Cerebellar cortex (tissue), 1 donor: ENCODE measurements around the gene SNRNP70.
"Not testable (repeated sequence)": the region's sequence is repeated elsewhere in the genome, so short reads cannot be mapped to it uniquely, and the experiment has no call there.

Experiments used
- DNase-seq: peaks from one replicate; pipeline ENCODE4 v3.0.0-alpha.2; 2015; ENCODE audit warnings: low spot score

SNRNP70 gene, protein sequence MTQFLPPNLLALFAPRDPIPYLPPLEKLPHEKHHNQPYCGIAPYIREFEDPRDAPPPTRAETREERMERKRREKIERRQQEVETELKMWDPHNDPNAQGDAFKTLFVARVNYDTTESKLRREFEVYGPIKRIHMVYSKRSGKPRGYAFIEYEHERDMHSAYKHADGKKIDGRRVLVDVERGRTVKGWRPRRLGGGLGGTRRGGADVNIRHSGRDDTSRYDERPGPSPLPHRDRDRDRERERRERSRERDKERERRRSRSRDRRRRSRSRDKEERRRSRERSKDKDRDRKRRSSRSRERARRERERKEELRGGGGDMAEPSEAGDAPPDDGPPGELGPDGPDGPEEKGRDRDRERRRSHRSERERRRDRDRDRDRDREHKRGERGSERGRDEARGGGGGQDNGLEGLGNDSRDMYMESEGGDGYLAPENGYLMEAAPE

DNA sequence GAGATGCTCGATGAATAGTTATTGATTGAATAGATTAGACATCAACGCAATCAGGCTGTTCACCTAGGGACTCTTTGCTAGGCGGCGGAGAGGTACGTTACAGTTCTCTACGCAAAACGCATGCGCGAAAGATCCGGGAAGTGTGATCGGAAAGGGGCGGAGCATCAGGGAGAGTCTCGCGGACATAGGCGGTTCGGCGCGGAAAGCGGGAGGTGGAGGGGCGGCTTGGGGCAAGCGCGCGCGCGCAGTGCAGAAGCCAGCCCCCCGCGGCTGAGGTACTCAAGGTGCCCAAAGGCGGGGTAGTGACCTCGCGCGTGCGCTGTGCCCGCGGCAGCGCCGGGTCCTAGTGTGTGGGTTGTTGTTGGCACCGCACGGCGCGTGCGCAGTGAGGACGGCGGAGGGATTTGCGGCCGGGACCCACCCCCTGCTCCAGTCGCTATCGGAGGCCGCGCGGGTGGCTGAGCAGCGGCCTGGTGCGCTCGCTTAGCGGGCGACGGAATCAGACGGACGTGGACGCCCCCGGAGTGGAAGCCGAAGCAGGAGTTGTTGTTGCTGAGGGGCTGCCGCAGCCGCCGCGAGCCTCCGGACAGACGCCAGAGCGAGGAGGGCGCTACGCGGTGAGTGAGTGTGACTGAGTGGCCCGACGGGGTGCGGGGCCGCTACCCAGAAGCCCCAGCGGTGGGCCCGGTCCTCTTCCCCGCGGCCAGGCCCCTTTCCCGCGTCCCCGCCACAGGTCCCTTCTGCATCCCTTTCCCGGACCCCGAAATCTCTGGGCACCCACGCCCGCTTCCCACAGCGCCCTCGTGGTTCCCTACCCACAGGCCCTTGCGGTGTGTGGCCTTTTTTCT lies at the start of gene SNRNP70:
Gene SNRNP70 (plus strand): TSS at position 432 of the 848 bp plus-strand sequence. CDS start 964 bp downstream, outside the sequence.
- peak; percentile 99 for DNase-seq

DNA sequence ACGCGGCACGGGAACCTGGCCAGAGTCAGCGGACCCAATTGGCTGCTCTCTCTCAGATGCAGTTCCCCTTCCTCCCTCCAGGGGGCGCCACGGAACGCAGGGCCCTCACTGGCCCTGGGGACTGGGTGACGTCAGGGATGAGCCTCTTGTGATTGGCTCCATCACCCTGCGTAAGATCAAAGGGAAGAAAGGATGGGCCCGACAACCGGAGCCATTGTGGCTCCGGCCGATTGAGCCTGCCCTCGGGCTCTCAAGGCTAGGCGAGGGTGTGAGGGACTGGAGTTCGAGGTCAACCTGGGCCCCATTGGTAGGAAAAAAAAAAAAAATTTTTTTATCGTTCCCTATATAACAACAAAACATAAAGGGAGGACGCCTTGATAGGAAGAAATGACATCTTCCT lies 48.4 kb upstream of the SNRNP70 start, which contains the start of gene CGB1:
Gene CGB1 (minus strand): TSS at position 81 of the 400 bp plus-strand sequence. CDS start 184 bp downstream, outside the sequence.
- DNase-seq, result not testable (repeated sequence)

DNA sequence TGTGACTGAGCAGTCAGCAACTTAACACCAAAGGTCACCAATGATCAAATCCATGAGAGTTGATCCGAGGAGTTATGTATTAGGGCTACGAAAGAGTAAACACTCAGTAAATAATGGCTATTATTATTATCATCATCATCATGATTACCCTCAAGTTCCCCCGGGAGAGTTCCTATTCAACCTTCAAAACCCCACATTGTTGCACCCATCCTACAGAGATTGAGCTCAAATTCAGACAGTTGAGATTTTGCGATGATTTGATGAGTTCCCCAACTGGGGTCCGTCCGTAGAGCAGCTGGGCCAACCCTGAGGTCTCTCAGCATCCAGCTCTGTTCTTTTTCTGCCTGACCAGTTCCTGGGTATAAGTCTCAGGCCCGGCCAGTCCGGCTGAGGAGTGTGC lies 47.1 kb upstream of the SNRNP70 start:
- DNase-seq, result not testable (repeated sequence)

DNA sequence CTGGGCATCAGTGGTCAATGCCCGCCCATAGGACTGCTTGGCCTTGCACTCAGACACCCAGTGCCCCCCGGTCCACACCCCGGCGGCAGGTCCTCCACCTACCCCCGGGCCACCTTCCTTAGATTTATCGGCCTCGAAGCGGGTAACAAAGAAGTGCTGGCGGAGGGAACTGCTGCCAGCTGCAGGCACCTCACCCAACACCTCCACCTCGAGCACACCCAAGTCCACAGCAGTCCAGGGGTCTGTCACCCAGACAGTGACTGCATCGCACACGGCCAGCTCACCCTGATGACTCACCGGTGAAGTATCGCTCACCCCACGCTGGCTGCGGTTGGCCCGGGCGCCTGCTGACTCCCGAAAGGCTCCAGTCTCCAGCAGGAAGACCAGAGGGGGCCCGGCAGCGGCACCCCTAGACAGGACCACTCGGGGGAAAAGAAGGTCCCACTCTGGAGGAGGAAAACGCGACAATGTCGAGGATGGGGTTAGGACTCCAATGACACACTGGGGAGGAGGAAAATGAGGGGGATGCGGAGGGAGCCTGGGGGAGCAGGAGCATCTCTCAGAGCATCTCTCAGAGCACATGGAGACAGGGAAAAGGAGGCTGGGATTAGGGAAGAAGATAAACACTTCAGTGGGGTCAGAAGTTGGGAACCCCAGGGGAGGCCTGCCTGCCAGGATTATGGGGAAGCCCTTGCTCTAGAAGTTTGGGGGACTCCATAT lies 46.5 kb upstream of the SNRNP70 start:
- not testable (repeated sequence) for DNase-seq

DNA sequence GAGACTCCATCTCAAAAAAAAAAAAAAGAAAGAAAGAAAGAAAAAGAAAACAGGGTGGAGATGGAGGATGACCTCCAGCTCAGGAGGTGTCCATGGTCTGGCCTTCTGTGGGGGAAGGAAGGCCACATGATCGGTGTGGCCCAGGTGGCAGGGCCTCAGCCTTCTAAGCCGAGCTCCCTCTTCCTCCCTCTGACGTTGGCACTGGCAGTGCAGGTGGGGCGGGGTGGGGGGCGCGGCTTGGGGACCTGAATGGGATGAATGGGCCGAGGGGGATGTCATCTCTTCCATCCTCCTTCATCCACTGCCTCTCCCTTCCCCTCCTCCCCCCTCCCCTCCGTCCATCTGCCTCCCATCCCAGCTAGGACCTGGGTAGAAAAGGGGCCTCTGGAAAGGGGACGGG lies 45.5 kb upstream of the SNRNP70 start:
- not testable (repeated sequence) for DNase-seq

DNA sequence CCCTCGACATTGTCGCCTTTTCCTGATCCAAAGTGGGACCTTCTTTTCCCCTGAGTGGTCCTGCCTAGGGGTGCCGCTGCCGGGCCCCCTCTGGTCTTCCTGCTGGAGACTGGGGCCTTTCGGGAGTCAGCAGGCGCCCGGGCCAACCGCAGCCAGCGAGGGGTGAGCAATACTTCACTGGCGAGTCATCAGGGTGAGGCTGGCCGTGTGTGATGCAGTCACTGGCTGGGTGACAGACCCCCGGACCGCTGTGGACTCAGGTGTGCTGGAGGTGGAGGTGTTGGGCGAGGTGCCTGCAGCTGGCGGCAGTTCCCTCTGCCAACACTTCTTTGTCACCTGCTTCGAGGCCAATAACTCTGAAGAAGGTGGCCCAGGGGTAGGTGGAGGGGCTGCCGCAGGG lies 43.1 kb upstream of the SNRNP70 start:
- DNase-seq, result no peak

DNA sequence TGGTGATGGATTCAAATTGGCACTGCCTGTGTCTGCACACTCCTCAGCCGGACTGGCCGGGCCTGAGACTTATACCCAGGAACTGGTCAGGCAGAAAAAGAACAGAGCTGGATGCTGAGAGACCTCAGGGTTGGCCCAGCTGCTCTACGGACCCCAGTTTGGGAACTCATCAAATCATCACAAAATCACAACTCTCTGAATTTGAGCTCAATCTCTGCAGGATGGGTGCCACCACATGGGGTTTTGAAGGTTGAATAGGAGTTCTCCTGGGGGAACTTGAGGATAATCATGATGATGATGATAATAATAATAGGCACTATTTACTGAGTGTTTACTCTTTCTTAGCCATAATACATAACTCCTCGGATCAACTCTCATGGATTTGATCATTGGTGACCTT lies 42.6 kb upstream of the SNRNP70 start:
- not testable (repeated sequence) for DNase-seq

DNA sequence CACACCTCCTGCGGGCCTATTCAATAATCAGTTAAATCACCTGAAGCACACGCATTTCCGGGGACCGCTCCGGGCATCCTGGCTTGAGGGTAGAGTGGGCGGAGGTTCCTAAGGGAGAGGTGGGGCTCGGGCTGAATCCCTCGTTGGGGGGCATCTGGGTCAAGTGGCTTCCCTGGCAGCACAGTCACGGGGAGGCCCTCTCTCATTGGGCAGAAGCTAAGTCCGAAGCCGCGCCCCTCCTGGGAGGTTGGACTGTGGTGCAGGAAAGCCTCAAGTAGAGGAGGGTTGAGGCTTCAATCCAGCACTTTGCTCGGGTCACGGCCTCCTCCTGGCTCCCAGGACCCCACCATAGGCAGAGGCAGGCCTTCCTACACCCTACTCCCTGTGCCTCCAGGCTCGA lies 41.7 kb upstream of the SNRNP70 start, which contains the start of gene CGB5:
Gene CGB5 (plus strand): TSS at position 301 of the 400 bp plus-strand sequence. CDS start 362 bp downstream, outside the sequence.
- not testable (repeated sequence) for DNase-seq

DNA sequence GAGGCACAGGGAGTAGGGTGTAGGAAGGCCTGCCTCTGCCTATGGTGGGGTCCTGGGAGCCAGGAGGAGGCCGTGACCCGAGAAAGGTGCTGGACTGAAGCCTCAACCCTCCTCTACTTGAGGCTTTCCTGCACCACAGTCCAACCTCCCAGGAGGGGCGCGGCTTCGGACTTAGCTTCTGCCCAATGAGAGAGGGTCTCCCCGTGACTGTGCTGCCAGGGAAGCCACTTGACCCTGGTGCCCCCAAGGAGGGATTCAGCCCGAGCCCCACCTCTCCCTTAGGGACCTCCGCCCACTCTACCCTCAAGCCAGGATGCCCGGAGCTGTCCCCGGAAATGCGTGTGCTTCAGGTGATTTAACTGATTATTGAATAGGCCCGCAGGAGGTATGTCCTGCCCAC lies 36.2 kb upstream of the SNRNP70 start, which contains the start of gene CGB8:
Gene CGB8 (minus strand): TSS at position 101 of the 400 bp plus-strand sequence. CDS start 372 bp downstream, outside the sequence.
- not testable (repeated sequence) for DNase-seq

DNA sequence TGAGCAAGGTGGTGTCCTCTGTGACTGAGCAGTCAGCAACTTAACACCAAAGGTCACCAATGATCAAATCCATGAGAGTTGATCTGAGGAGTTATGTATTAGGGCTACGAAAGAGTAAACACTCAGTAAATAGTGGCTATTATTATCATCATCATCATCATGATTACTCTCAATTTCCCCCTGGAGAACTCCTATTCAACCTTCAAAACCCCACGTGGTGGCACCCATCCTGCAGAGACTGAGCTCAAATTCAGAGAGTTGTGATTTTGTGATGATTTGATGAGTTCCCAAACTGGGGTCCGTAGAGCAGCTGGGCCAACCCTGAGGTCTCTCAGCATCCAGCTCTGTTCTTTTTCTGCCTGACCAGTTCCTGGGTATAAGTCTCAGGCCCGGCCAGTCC lies 35.4 kb upstream of the SNRNP70 start:
- not testable (repeated sequence) for DNase-seq

DNA sequence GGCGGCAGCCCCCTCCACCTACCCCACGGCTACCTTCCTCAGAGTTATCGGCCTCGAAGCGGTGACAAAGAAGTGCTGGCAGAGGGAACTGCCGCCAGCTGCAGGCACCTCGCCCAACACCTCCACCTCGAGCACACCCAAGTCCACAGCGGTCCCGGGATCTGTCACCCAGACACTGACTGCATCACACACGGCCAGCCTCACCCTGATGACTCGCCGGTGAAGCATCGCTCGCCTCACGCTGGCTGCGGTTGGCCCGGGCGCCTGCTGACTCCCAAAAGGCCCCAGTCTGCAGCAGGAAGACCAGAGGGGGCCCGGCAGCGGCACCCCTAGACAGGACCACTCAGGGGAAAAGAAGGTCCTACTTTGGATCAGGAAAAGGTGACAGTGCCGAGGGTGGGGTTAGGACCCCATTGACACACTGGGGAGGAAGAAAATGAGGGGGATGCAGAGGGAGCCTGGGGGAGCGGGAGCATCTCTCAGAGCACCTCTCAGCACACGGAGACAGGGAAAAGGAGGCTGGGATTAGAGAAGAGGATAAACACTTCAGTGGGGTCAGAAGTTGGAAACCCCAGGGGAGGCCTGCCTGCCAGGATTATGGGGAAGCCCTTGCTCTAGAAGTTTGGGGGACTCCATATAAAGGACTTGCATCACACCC lies 34.7 kb upstream of the SNRNP70 start:
- not testable (repeated sequence) for DNase-seq

DNA sequence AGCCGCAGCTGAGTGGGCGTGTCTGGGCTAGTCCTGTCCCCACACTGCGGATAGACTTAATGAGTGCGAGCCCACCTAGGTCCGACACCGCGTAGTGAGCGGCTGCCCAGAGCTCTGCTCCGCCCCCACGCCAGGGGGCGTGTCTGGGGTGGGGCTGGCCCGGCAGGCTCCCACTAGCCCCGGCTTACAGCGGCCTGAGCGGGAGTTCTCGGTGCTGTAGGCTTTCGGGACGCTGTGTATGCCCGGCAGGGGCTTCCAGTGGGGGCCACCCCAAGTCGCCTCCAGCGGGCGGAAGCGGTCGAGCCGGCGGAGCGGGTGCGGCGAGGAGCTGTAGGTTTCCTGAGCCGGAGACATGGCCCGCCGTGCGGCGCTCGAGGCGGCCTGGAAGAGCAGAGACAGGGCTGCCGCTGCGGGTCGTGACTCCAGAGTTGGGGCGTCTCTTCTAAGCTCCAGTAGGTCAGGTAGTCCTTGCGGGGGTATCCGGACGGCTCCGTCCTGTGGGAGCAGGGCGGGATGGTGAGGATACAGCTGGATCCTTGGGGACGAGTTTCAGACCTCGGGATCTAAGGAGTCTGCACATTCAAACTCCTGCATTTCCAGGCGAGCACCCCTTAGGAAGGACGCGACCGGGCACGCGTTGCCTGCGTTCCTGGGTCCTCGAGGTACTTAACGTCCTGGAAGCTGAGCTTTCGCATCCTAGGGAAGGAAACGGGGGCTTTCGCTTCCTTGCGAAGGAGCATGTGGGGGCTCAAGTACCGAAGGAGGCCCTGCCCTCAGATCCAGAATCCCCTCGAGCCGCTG lies 28.9 kb upstream of the SNRNP70 start:
- no peak for DNase-seq

DNA sequence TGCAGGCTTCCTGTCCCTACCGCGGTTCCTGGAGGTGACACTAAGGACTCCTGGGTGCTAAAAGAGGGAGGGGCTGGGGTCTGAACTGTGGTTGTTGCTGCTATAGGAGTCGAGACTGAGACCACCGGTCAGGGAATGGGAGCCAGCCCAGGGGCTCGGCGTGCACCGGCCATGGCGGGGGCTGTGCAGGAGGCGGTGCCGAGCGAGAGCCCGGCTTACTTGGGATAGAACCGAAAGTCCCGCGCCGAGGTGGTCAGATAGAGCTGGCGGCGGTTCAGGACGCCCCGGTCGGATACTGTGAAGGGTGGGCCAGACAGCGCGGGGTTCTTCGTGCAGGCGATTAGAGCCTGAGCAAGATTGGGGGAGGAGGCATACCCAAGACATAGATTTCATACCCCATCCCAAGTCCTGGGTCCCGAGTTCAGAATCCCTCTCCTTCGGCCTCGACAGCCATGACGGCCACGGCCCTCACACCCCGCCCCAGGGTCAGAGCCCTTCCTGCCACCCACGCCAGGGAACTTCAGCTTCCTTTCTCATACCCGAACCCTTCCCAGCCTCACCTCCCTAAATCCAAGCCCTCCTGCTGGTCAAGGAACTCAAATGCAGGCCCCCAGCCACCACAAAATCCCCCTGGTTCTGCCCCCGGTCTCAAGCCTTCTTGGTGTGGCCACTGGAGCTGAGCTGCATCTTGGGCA lies 28.2 kb upstream of the SNRNP70 start:
- not testable (repeated sequence) for DNase-seq

DNA sequence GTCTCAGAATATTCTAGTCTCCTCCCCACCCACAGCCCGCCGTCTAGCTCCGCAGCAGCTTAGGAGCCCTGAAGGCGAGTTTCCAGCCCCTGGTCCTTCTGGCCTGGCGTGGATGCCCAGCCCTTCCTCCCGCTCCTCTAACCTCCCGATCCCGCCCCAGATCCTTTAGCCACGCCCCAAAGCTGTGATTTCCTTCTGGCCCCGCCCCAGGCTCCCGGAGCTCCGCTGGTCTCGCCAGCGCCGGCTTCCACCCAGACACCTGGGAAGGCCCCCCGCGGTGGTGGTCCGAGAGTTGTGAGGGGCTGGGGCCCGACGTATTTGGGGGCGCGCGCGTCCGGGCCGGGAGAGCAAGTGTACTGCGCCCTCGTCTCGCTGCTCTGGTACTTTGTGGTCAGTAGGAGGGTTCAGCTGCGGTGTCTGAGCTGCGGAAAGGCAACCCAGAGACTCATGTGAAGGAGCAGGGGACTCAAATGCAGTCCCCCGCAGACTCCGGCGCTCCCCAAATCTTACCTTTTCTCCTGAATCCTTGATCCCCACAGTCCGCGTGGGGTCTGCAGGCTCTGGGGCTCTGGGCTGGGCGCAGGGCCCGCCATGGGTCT lies 27.5 kb upstream of the SNRNP70 start, which contains the start of gene CGB7:
Gene CGB7 (minus strand): TSS at position 114 of the 599 bp plus-strand sequence. CDS start 2,374 bp downstream, outside the sequence.
- no peak for DNase-seq

DNA sequence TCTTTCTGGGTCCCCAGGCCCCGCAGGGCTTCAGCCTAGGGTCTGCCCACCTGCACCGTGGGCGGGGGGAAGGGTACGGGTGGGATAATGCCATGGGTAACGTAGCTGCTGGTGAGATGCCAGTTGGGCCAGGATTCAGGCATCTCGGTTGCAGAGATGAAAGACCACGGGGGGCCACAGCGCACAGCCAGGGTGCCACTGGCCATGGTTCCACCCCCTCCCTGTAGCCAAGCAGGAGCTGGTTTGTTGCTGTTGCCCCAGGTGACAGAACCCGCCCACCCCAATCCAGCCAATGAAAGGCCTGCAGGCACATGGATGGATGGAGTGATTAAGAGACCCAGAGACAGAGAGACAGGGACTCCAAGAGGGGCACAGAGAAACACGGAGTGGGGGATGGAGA lies 26.7 kb upstream of the SNRNP70 start:
- no peak for DNase-seq

DNA sequence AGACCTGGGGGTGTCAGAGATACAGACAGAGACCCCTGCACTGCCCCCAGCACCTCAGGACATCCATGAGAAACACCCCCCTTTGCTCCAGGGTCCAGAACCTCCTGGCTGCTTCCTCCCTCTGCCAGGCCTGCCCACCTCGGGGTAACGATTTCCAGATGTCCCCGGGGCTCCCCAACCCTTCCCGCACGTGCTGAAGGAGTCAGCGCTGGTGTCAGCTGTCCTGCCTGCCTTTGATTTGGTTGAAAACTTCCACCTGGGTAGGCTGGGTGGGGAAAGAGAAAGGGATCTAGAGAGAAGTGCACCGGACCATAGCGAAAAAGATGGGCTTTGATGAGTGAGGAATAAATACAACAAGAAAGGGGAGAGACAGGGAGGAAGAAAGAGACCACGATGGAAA lies 26.2 kb upstream of the SNRNP70 start:
- no peak for DNase-seq

DNA sequence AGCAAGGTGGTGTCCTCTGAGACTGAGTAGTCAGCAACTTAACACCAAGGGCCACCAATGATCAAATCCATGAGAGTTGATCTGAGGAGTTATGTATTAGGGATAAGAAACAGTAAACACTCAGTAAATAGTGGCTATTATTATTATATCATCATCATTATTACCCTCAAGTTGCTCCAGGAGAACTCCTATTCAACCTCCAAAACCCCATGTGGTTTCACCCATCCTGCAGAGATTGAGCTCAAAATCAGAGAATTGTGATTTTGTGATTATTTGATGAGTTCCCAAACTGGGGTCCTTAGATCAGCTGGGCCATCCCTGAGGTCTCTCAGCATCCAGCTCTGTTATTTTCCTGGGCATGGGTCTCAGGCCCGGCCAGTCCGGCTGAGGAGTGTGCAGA lies 24.3 kb upstream of the SNRNP70 start:
- no peak for DNase-seq

DNA sequence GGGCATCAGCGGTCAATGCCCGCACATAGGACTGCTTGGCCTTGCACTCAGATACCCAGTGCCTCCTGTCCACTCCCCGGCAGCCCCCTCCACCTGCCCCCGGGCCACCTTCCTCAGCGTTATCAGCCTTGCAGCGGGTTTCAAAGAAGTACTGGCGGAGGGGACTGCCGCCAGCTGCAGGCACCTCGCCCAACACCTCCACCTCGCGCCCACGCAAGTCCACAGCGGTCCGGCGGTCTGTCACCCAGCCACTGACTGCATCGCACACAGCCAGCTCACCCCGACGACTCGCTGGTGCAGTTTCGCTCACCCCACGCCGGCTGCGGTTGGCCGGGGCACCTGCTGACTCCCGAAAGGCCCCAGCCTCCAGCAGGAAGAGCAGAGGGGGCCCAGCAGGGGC lies 23.8 kb upstream of the SNRNP70 start:
- no peak for DNase-seq

DNA sequence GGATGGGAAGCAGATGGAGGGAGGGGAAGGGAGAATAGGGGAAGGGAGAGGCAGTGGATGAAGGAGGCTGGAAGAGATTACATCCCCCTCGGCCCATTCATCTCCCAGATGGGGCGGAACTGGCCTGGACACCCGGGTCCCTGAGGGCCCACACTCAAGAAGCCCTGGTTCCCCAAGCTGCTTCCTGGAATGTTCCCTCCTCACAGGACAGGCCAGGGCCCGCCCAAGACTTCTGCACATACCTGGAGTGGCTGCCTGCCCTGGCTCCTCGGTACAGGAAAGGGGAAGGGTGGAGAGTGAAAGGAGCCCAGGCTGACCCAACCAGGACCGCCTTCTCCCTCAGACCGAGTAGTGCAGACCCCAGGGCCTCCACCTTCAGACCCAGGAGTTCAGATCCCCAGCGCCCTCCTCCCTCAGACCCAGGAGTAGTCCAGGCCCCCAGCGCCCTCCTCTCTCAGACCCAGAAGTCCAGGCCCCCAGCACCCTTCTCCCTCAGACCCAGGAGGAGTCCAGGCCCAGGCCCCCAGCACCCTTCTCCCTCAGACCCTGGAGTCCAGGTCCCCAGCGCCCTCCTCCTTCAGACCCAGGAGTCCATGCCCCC lies 21.1 kb upstream of the SNRNP70 start:
- no peak for DNase-seq
